Transverse colon (tissue), 4 donors: ENCODE measurements around the gene ZAR1. TPM values are rescaled to one million over a fixed set of nuclear protein-coding genes. Genes with fewer than 3 reads are reported as not detected.
A peak's percentile ranks its signal among the peaks of the same experiment; 100 is the strongest.

ENCODE experiments used
- DNase-seq: peaks from one replicate; pipeline ENCODE4 v3.0.0-alpha.2; 2019
- H3K27ac ChIP-seq, 4 donors: fragments of 200-600 bp; sonication (generic); 2 replicates each; pipeline ENCODE4 v1.5.1; 2016 to 2018; ENCODE audit warnings: inconsistent platforms in 4 of 4
- H3K27me3 ChIP-seq: fragments of 200-600 bp; sonication (generic); 2 replicates; pipeline ENCODE4 v1.5.1; 2017; ENCODE audit warnings: inconsistent platforms
- H3K36me3 ChIP-seq, 4 donors: fragments of 200-600 bp; sonication (generic); 2 replicates each; pipeline ENCODE4 v1.5.1; 2017 to 2019; ENCODE audit warnings: inconsistent platforms in 4 of 4
- H3K4me1 ChIP-seq, 4 donors: fragments of 200-600 bp; sonication (generic); 2 replicates each; pipeline ENCODE4 v1.5.1; 2017 to 2020; ENCODE audit warnings: inconsistent platforms in 4 of 4
- H3K4me3 ChIP-seq, 4 donors: fragments of 200-600 bp; sonication (generic); 1 replicate in 1 of 4; 2 replicates in 3 of 4; pipeline versions ENCODE4 v1.5.1 to v1.6.1; 2017 to 2019; ENCODE audit warnings: inconsistent platforms in 4 of 4
- H3K9me3 ChIP-seq, 2 donors: fragments of 200-600 bp; sonication (generic); 2 replicates each; pipeline ENCODE4 v1.5.1; 2017 to 2019; ENCODE audit warnings: inconsistent platforms in 2 of 2
- CTCF ChIP-seq, 5 experiments: fragments of 200-600 bp in 3 of 5; fragments of 450-650 bp in 2 of 5; sonication (generic) in 3 of 5; IDR thresholded peaks; 1 replicate in 2 of 5; 2 replicates in 3 of 5; pipeline ENCODE4 v1.5.1; 2016 to 2017; ENCODE audit warnings: antibody characterized with exemption in 5 of 5, inconsistent platforms in 3 of 5, mild to moderate bottlenecking in 2 of 5, moderate library complexity in 1 of 5
- EP300 ChIP-seq: sonication (generic); formaldehyde crosslinking; IDR thresholded peaks from one replicate; pipeline ENCODE4 v1.6.1; 2017; ENCODE audit warnings: antibody characterized with exemption, low read depth
- POLR2A ChIP-seq: fragments of 450-650 bp; IDR thresholded peaks from one replicate; pipeline ENCODE4 v1.6.1; 2016; ENCODE audit warnings: antibody characterized with exemption, mild to moderate bottlenecking, moderate library complexity
- POLR2AphosphoS5 ChIP-seq, 3 donors: sonication (generic); formaldehyde crosslinking; IDR thresholded peaks; one replicate each; pipeline ENCODE4 v1.6.1; 2016; ENCODE audit warnings: antibody characterized with exemption in 3 of 3
- WGBS, 2 donors: methylation state at CpG; one replicate each; pipeline ENCODE4 v1.1.5; 2018; ENCODE audit warnings: low coverage in 1 of 2; 5-methylcytosine and 5-hydroxymethylcytosine counted together
- in situ Hi-C, 4 donors: fragments of 200-750 bp; cut with MboI; loops; one replicate each; pipeline versions ENCODE4 v1.15.0 to v1.15.1; 2017; ENCODE audit warnings: low sequenced_read_pairs in 3 of 4, low pct_ligation_motif_present in 1 of 4, low pct_unique_long_range_greater_than_20kb in 1 of 4
- intact Hi-C: fragments of 100-400 bp; cut with DNase I; formaldehyde crosslinking; loops from one replicate; pipeline ENCODE4 v1.15.1; 2023; ENCODE audit warnings: low total_unique reads
- total RNA-seq, 4 donors: library from RNA; depleted of rRNA; stranded (reverse); fragments of >200 nt; gene quantifications; one replicate each; pipeline ENCODE4 v1.1.0, GENCODE V29; 2016

Gene ZAR1
- total RNA-seq, 4 donors from 2014 or later: not detected

GRCh38 chr4:48490680-48491513 lies 845 bp downstream of the ZAR1 start:
- in situ Hi-C loops: loop anchor here in 1 of 4 donors (25.0 kb wide), 1 partner anchor 179 kb away; no protein-coding TSS in a partner anchor
- Histone ChIP-seq H3K4me1 (peaks cover 0 to 16% (median 10%) of the 10 kb centered on the region in 4 donors), H3K27me3 (peaks cover 64% of the 10 kb centered on the region), H3K9me3 (no peaks in the 10 kb centered on the region), H3K4me3 (peak overlapping the region in 2 of 4 donors; percentile 30 to 38), H3K27ac (no peak overlapping the region), H3K36me3 (no peaks in the 10 kb centered on the region)
- no peak for DNase-seq
- intact Hi-C loops: no loop called here
- WGBS, 2 donors: 8 to 33% methylated on average over 14 to 69 of the region's 104 CpGs
- TF ChIP-seq CTCF (IDR thresholded peaks at IDR 0.05) (no peak), POLR2A (no peak), EP300 (no peak), POLR2AphosphoS5 (IDR thresholded peaks at IDR 0.05) (no peak)

GRCh38 chr4:48491514-48492176 lies 1.6 kb downstream of the ZAR1 start:
- H3K4me3 ChIP-seq: peak overlapping the region in 1 of 4 donors; percentile 38
- H3K27me3 ChIP-seq: peaks cover 57% of the 10 kb centered on the region
- H3K4me1 ChIP-seq: peaks cover 0 to 16% (median 10%) of the 10 kb centered on the region in 4 donors
- TF ChIP-seq POLR2AphosphoS5 (IDR thresholded peaks at IDR 0.05) (no peak), CTCF (IDR thresholded peaks at IDR 0.05) (no peak), EP300 (no peak), POLR2A (no peak)
- no peak for DNase-seq
- 79% methylated on average over 23 of the region's 23 CpGs; no CpG with 5 or more reads in 1 of the 2 donors for WGBS, 2 donors
- H3K9me3 ChIP-seq: no peaks in the 10 kb centered on the region
- no peak overlapping the region for H3K27ac ChIP-seq
- in situ Hi-C loops: loop anchor here in 1 of 4 donors (25.0 kb wide), 1 partner anchor 179 kb away; no protein-coding TSS in a partner anchor
- intact Hi-C loops: no loop called here
- no peaks in the 10 kb centered on the region for H3K36me3 ChIP-seq

- TF ChIP-seq CTCF (IDR thresholded peaks at IDR 0.05) (no peak), POLR2A (no peak), EP300 (no peak), POLR2AphosphoS5 (IDR thresholded peaks at IDR 0.05) (no peak)
- Histone ChIP-seq H3K36me3 (peaks cover 0 to 15% (median 0%) of the 10 kb centered on the region in 4 donors), H3K9me3 (no peaks in the 10 kb centered on the region), H3K27me3 (peaks cover 38% of the 10 kb centered on the region), H3K4me1 (peaks cover 0 to 16% (median 10%) of the 10 kb centered on the region in 4 donors), H3K4me3 (no peak overlapping the region), H3K27ac (no peak overlapping the region)
- 60 to 77% methylated on average over 3 to 4 of the region's 4 CpGs for whole genome bisulfite sequencing, 2 donors
- DNase-seq: no peak
- intact Hi-C loops (no loop called here), in situ Hi-C loops (loop anchor here in 1 of 4 donors (25.0 kb wide), 1 partner anchor 181 kb away; no protein-coding TSS in a partner anchor)
These were observed 3.5 kb downstream of the ZAR1 start for GRCh38 chr4:48493452-48494100.

GRCh38 chr4:48495941-48496340 lies 5.9 kb downstream of the ZAR1 start:
- WGBS, 2 donors: 100% methylated on average over 1 to 2 of the region's 2 CpGs
- H3K4me1 ChIP-seq: peaks cover 0 to 2% (median under 1%) of the 10 kb centered on the region in 4 donors
- intact Hi-C loops: no loop called here
- H3K9me3 ChIP-seq: no peaks in the 10 kb centered on the region
- DNase-seq: no peak
- H3K4me3 ChIP-seq: no peak overlapping the region
- peaks cover 0 to 30% (median 8%) of the 10 kb centered on the region in 4 donors for H3K36me3 ChIP-seq
- TF ChIP-seq POLR2AphosphoS5 (IDR thresholded peaks at IDR 0.05): peak in 1 of 3 donors; percentile 3
- no peak for TF ChIP-seq POLR2A
- no peak for TF ChIP-seq CTCF (IDR thresholded peaks at IDR 0.05)
- no peak for TF ChIP-seq EP300
- H3K27ac ChIP-seq: no peak overlapping the region
- H3K27me3 ChIP-seq: peaks cover 14% of the 10 kb centered on the region
- in situ Hi-C loops: loop anchor here in 1 of 4 donors (25.0 kb wide), 1 partner anchor 184 kb away; no protein-coding TSS in a partner anchor
